Spleen (tissue), 7 donors: ENCODE data around the gene NOP14.

ENCODE experiments used
- POLR2A ChIP-seq, 3 donors: fragments of 450-650 bp; IDR thresholded peaks; one replicate each; pipeline ENCODE4 v1.5.1; 2017; ENCODE audit warnings: antibody characterized with exemption in 3 of 3, mild to moderate bottlenecking in 1 of 3
- POLR2AphosphoS5 ChIP-seq, 3 donors: sonication (generic); formaldehyde crosslinking; IDR thresholded peaks; one replicate each; pipeline ENCODE4 v1.5.1; 2017; ENCODE audit warnings: antibody characterized with exemption in 3 of 3
- TF ChIP-seq, protein P1 (sequence below), 11 experiments: fragments of 200-600 bp in 7 of 11; fragments of 450-650 bp in 4 of 11; sonication (generic) in 4 of 11; IDR thresholded peaks in 8 of 11; conservative IDR thresholded peaks in 3 of 11; 1 replicate in 7 of 11; 2 replicates in 4 of 11; pipeline versions ENCODE4 v1.4.0 to v1.8.0; 2016 to 2021; ENCODE audit warnings: antibody characterized with exemption in 11 of 11, inconsistent platforms in 4 of 11, mild to moderate bottlenecking in 1 of 11
- donor health status: DM: no; HTN: no; CAD: no; lungs with moderate emphysema.
- donor health status: DM: no; HTN: no; CAD: no.
- donor health status: DM: no; HTN: no; CAD: no.

DNA sequence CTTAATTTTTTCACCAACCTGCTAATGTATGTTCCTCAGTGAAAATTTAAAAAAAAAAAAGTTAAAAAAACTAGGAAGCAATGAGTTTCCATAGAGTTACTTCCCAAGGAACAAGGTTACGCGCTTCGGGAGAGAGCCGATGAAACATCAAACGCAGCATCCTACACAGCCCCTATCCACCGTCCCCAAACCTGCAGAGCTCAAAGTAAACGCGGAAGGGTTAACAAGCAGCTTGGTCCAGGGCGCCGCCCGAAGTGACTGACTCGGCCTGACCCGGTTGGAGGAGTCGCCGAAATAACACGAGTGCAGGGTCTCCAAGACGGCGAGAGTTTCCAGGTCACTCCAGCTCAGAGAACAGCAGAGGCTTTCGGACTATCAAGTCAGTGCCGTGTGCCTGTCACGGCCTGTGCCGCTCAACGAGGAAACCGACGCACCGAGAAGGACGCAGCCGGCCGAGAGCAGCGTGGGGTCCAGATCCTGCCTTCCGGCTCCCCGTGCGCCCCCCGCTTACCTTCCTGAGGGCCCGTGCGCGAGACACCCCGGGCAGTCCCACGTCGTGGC lies 512 bp downstream of the NOP14 start:
- TF ChIP-seq POLR2A (IDR thresholded peaks at IDR 0.05) = no peak
- TF ChIP-seq, protein P1, sequence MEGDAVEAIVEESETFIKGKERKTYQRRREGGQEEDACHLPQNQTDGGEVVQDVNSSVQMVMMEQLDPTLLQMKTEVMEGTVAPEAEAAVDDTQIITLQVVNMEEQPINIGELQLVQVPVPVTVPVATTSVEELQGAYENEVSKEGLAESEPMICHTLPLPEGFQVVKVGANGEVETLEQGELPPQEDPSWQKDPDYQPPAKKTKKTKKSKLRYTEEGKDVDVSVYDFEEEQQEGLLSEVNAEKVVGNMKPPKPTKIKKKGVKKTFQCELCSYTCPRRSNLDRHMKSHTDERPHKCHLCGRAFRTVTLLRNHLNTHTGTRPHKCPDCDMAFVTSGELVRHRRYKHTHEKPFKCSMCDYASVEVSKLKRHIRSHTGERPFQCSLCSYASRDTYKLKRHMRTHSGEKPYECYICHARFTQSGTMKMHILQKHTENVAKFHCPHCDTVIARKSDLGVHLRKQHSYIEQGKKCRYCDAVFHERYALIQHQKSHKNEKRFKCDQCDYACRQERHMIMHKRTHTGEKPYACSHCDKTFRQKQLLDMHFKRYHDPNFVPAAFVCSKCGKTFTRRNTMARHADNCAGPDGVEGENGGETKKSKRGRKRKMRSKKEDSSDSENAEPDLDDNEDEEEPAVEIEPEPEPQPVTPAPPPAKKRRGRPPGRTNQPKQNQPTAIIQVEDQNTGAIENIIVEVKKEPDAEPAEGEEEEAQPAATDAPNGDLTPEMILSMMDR (IDR thresholded peaks at IDR 0.05 in 8 of 11, conservative IDR thresholded peaks at IDR 0.05 in 3 of 11) = no peak
- TF ChIP-seq POLR2AphosphoS5 (IDR thresholded peaks at IDR 0.05) = no peak
